ENCODE data around the gene PTPRE.

- no peak for TF ChIP-seq CTCF (IDR thresholded peaks at IDR 0.05; ENCODE audit: low read depth, low read length)
- no peak for TF ChIP-seq POLR2A (IDR thresholded peaks at IDR 0.05; ENCODE audit: extremely low read depth, insufficient read length)
- TF ChIP-seq MAX (IDR thresholded peaks at IDR 0.05; ENCODE audit: low read depth, low read length), result no peak
Observed at GRCh38 chr10:127996586-127996985, 89.7 kb downstream of the PTPRE start.
